Psoas muscle (tissue), 8 donors: ENCODE results near the gene SLC2A8. TPM values are rescaled to one million over a fixed set of nuclear protein-coding genes. Genes with fewer than 3 reads are reported as not detected.

Source experiments
- ATAC-seq, 4 donors: fragments of 200-7000 bp; cut with Tn5 transposase; one replicate each; pipeline ENCODE4 v1.9.1; 2020; ENCODE audit warnings: moderate library complexity in 3 of 4, mild to moderate bottlenecking in 2 of 4
- DNase-seq, 2 donors: peaks; one replicate each; pipeline ENCODE4 v3.0.0-alpha.2; 2020
- H3K27ac ChIP-seq: fragments of 200-600 bp; one replicate; pipeline ENCODE4 v1.8.0; 2022
- H3K27me3 ChIP-seq, 3 donors: fragments of 200-600 bp in 1 of 3; one replicate each; pipeline versions ENCODE4 v1.6.1 to v1.8.0; 2013 to 2022; ENCODE audit warnings: low read length in 2 of 3, mild to moderate bottlenecking in 2 of 3, moderate library complexity in 1 of 3; ENCODE audit not compliant: insufficient read depth in 3 of 3
- H3K36me3 ChIP-seq, 2 donors: fragments of 200-600 bp in 1 of 2; one replicate each; pipeline versions ENCODE4 v1.6.1 to v1.8.0; 2013 to 2022; ENCODE audit warnings: low read depth in 1 of 2, mild to moderate bottlenecking in 1 of 2, moderate library complexity in 1 of 2; ENCODE audit not compliant: insufficient read depth in 1 of 2
- H3K4me1 ChIP-seq: fragments of 200-600 bp; one replicate; pipeline ENCODE4 v1.8.0; 2022
- H3K4me3 ChIP-seq: fragments of 200-600 bp; one replicate; pipeline ENCODE4 v1.8.0; 2022; ENCODE audit warnings: mild to moderate bottlenecking
- H3K9me3 ChIP-seq: fragments of 200-600 bp; one replicate; pipeline ENCODE4 v1.8.0; 2022
- WGBS, 3 donors: extraction: QIAGEN DNeasy Blood & Tissue Kit; methylation state at CpG; one replicate each; pipeline versions ENCODE4 v1.1.6 to v1.1.7; 2013; 5-methylcytosine and 5-hydroxymethylcytosine counted together
- intact Hi-C, 2 donors: fragments of 100-400 bp; cut with DNase I; formaldehyde crosslinking; loops; one replicate each; pipeline versions ENCODE4 v1.11.0 to v1.14.2; 2022
- polyA plus RNA-seq, 3 donors: library from polyadenylated mRNA; stranded (reverse); fragments of 200-250 nt; gene quantifications; one replicate each; pipeline ENCODE4 v1.2.3, GENCODE V29; 2013
- total RNA-seq, 4 donors: library from RNA; stranded (reverse); fragmentation: NEBNext Ultra II Directional in 2 of 4; extraction: Animal tissue kit (Norgen Biotek cat#: 25700) in 2 of 4; gene quantifications; one replicate each; pipeline versions ENCODE4 v1.2.1 to v1.2.4, GENCODE V29; 2021 to 2023
- TF ChIP-seq, protein P1 (sequence below): fragments of 200-600 bp; IDR thresholded peaks from one replicate; pipeline ENCODE4 v1.8.0; 2022; ENCODE audit warnings: antibody characterized with exemption
- donor health status: healthy with polysubstance abuse.
- donor health status: DM: no; HTN: no; CAD: no; lungs with moderate emphysema.
- donor health status: Bipolar disorder and iron deficiency.
- donor health status: healthy.
- donor health status: DM: yes; HTN: yes; CAD: no.
- donor health status: DM: no; HTN: no; CAD: no.
- donor health status: DM: no; HTN: no; CAD: no.
- donor health status: DM: yes; HTN: yes; CAD: no.

SLC2A8 gene
- total and polyA plus RNA-seq, 7 donors: 13.2 to 20.3 (median 16.3) TPM

DNA sequence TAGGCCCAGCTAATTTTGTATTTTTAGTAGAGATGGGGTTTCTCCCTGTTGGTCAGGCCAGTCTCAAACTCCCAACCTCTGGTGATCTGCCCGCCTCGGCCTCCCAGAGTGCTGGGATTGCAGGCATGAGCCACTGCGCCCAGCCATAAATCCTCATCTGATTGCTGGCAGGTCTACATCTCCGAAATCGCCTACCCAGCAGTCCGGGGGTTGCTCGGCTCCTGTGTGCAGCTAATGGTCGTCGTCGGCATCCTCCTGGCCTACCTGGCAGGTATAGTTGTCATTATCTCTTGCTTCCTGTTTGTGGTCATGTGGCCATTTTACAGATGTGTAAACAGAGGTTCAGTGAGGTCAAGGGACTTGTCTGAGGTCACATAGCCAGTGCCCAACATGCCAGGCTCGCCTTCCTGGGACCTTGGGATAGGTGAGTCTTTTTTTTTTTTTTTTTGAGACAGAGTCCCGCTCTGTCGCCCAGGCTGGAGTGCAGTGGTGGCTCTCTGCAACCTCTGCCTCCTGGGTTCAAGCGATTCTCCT lies 2.8 kb downstream of the SLC2A8 start:
- Histone ChIP-seq H3K9me3 (no peaks in the 10 kb centered on the region), H3K27ac (no peak overlapping the region), H3K36me3 (peaks cover 0 to 47% of the 10 kb centered on the region in 2 donors), H3K4me1 (peaks cover 13% of the 10 kb centered on the region), H3K27me3 (no peaks in the 10 kb centered on the region), H3K4me3 (no peak overlapping the region)
- ATAC-seq (no peak), DNase-seq (no peak)
- intact Hi-C loops: loop anchor here (5.0 to 10.0 kb wide), 2 partner anchors 115 to 183 kb away; no protein-coding TSS in a partner anchor
- WGBS, 3 donors: 95 to 96% (median 96%) methylated on average over 14 of the region's 14 CpGs
- TF ChIP-seq, protein P1, sequence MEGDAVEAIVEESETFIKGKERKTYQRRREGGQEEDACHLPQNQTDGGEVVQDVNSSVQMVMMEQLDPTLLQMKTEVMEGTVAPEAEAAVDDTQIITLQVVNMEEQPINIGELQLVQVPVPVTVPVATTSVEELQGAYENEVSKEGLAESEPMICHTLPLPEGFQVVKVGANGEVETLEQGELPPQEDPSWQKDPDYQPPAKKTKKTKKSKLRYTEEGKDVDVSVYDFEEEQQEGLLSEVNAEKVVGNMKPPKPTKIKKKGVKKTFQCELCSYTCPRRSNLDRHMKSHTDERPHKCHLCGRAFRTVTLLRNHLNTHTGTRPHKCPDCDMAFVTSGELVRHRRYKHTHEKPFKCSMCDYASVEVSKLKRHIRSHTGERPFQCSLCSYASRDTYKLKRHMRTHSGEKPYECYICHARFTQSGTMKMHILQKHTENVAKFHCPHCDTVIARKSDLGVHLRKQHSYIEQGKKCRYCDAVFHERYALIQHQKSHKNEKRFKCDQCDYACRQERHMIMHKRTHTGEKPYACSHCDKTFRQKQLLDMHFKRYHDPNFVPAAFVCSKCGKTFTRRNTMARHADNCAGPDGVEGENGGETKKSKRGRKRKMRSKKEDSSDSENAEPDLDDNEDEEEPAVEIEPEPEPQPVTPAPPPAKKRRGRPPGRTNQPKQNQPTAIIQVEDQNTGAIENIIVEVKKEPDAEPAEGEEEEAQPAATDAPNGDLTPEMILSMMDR: no peak

DNA sequence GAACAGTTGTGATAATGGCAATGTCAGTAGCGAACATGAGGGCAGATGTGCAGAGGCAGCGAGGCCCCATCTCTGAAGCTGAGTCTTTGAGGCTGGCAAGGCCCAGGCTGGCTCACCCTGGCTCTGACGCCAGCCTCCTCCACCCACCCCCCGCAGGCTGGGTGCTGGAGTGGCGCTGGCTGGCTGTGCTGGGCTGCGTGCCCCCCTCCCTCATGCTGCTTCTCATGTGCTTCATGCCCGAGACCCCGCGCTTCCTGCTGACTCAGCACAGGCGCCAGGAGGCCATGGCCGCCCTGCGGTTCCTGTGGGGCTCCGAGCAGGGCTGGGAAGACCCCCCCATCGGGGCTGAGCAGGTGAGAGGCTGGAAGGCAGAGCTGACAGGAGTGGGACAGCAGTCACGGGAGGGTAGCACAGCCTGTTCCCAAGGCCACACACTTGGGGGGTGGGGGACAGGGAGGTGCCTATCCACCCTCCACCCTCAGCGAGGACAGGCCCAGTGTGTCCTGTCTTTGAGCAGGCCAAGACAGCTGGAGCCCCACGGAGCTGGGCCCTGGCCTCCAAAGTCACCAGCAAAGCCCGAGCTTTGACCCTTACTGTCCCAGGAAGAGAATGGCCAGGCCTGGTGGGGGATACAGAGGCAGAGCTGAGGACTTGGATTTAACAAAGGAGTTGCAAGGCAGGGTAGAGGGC lies 5.6 kb downstream of the SLC2A8 start:
- Histone ChIP-seq H3K27me3 (no peaks in the 10 kb centered on the region), H3K27ac (no peak overlapping the region), H3K4me1 (peaks cover 13% of the 10 kb centered on the region), H3K36me3 (peaks cover 0 to 66% of the 10 kb centered on the region in 2 donors), H3K4me3 (no peak overlapping the region), H3K9me3 (no peaks in the 10 kb centered on the region)
- no peak for ATAC-seq
- 82 to 87% (median 84%) methylated on average over 18 of the region's 18 CpGs for WGBS, 3 donors
- intact Hi-C loops: no loop called here
- TF ChIP-seq, protein P1: no peak
- no peak for DNase-seq

DNA sequence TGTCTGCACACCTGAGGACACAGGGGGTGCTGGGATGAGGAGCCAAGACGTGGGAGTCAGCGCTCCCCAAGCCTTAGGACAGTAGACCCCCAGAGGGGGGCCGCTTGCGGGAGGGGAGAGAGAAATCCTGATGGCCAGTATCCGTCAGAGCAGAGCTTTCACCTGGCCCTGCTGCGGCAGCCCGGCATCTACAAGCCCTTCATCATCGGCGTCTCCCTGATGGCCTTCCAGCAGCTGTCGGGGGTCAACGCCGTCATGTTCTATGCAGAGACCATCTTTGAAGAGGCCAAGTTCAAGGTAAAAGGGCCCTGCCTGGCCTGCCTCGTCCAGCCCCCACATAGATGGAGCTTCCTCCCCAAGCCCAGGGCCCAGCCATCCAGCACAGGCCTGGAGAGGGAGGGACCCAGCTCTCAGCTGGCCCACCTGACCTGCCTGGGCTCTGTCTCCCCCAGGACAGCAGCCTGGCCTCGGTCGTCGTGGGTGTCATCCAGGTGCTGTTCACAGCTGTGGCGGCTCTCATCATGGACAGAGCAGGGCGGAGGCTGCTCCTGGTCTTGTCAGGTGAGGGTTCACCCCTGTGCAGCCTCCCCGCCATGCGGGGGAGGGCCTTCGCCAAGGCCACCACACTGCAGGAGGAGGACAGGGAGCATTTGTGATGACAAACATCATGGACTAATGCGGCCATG lies 6.7 kb downstream of the SLC2A8 start:
- DNase-seq (no peak), ATAC-seq (no peak)
- H3K9me3 ChIP-seq: no peaks in the 10 kb centered on the region
- no peak overlapping the region for H3K27ac ChIP-seq
- peaks cover 0 to 76% of the 10 kb centered on the region in 2 donors for H3K36me3 ChIP-seq
- intact Hi-C loops: no loop called here
- H3K4me1 ChIP-seq: peaks cover 4% of the 10 kb centered on the region
- no peaks in the 10 kb centered on the region for H3K27me3 ChIP-seq
- 88 to 93% (median 89%) methylated on average over 17 to 21 of the region's 22 CpGs for WGBS, 3 donors
- TF ChIP-seq, protein P1: no peak
- no peak overlapping the region for H3K4me3 ChIP-seq

DNA sequence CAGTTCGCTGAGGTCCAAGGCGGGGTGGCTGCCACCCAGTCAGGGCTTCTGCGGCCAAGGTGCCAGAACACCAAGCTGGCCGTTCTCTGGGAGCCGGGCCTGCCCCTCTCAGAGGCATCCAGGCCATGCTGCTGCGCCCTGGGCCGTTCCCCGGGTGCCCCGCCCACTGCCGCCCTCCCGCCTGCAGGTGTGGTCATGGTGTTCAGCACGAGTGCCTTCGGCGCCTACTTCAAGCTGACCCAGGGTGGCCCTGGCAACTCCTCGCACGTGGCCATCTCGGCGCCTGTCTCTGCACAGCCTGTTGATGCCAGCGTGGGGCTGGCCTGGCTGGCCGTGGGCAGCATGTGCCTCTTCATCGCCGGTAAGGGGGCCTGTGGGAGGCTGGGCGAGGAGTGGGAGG lies 7.7 kb downstream of the SLC2A8 start:
- TF ChIP-seq, protein P1: no peak
- no peak overlapping the region for H3K4me3 ChIP-seq
- H3K27ac ChIP-seq: no peak overlapping the region
- DNase-seq: no peak
- intact Hi-C loops: no loop called here
- WGBS, 3 donors: 84 to 92% (median 91%) methylated on average over 23 of the region's 23 CpGs
- no peaks in the 10 kb centered on the region for H3K27me3 ChIP-seq
- no peaks in the 10 kb centered on the region for H3K9me3 ChIP-seq
- peaks cover 0 to 76% of the 10 kb centered on the region in 2 donors for H3K36me3 ChIP-seq
- peak in 1 of 4 donors; percentile 25 for ATAC-seq
- H3K4me1 ChIP-seq: no peaks in the 10 kb centered on the region
